Tongue (tissue), 2 donors: Measurements from ENCODE around the gene ARMC8. TPM values are rescaled to one million over a fixed set of nuclear protein-coding genes. Genes with fewer than 3 reads are reported as not detected.

Experiments
- DNase-seq: peaks from one replicate; pipeline ENCODE4 v3.0.0-alpha.2; 2015
- total RNA-seq: library from RNA; depleted of rRNA; stranded (reverse); fragments of >200 nt; gene quantifications from one replicate; pipeline ENCODE4 v1.2.3, GENCODE V29; 2014

ARMC8 gene
- total RNA-seq, 1 donor from 2014 or later, result 65.9 TPM

- no peak for DNase-seq
Measured at GRCh38 chr3:138314751-138315150, 127.7 kb downstream of the ARMC8 start.

GRCh38 chr3:138317687-138318086 lies 130.6 kb downstream of the ARMC8 start:
- DNase-seq, result no peak

- DNase-seq, result no peak
Measured at GRCh38 chr3:138323971-138324370, 136.9 kb downstream of the ARMC8 start.

GRCh38 chr3:138325990-138326389 lies 138.9 kb downstream of the ARMC8 start:
- DNase-seq, result no peak

- DNase-seq, result no peak
Measured at GRCh38 chr3:138326866-138327595, 139.9 kb downstream of the ARMC8 start.

GRCh38 chr3:138327831-138328230 lies 140.7 kb downstream of the ARMC8 start:
- no peak for DNase-seq

- no peak for DNase-seq
Measured at GRCh38 chr3:138328341-138328740, 141.2 kb downstream of the ARMC8 start.

- peak; percentile 91 for DNase-seq
Measured at GRCh38 chr3:138329127-138329983, 142.3 kb downstream of the ARMC8 start, which contains the start of gene NME9. Gene NME9 (minus strand): TSS chr3:138329851. CDS start chr3:138329335, 516 bp downstream.

- no peak for DNase-seq
Measured at GRCh38 chr3:138329984-138330293, 142.8 kb downstream of the ARMC8 start.

GRCh38 chr3:138331143-138331894 lies 144.2 kb downstream of the ARMC8 start:
- peak; percentile 53 for DNase-seq

GRCh38 chr3:138332472-138333073 lies 145.5 kb downstream of the ARMC8 start:
- DNase-seq, result peak; percentile 48

- no peak for DNase-seq
Measured at GRCh38 chr3:138334608-138335007, 147.5 kb downstream of the ARMC8 start.

GRCh38 chr3:138336454-138336999 lies 149.4 kb downstream of the ARMC8 start:
- no peak for DNase-seq

- no peak for DNase-seq
Measured at GRCh38 chr3:138338244-138338643, 151.1 kb downstream of the ARMC8 start.

GRCh38 chr3:138338811-138339210 lies 151.7 kb downstream of the ARMC8 start:
- peak; percentile 88 for DNase-seq

GRCh38 chr3:138340511-138340910 lies 153.4 kb downstream of the ARMC8 start:
- no peak for DNase-seq

GRCh38 chr3:138344754-138345153 lies 157.7 kb downstream of the ARMC8 start:
- no peak for DNase-seq

Other genes with a start within 250 kb of the ARMC8 start
- gene CLDN18, start 177.1 kb upstream of the ARMC8 start, total RNA-seq, result 0.62 TPM
- gene DZIP1L, start 71.7 kb upstream of the ARMC8 start, total RNA-seq, result 24.7 TPM
- not detected for gene A4GNT, start 54.9 kb upstream of the ARMC8 start, total RNA-seq
- 16.5 TPM for gene DBR1, start 12.4 kb upstream of the ARMC8 start, total RNA-seq
- gene NME9, start 142.6 kb downstream of the ARMC8 start, total RNA-seq, result 0.72 TPM
- gene MRAS, start 161.3 kb downstream of the ARMC8 start, total RNA-seq, result 43.0 TPM
- 5.8 TPM for gene ESYT3, start 247.3 kb downstream of the ARMC8 start, total RNA-seq